SHP77 treated with DMSO at 0.1 percent for 48 hours (cell line): Measurements from ENCODE around the gene EPS8L2.

ENCODE experiments used
- DNase-seq: peaks from one replicate; lab custom pipeline; 2025; lab: John Stamatoyannopoulos, UW

Gene EPS8L2

DNA sequence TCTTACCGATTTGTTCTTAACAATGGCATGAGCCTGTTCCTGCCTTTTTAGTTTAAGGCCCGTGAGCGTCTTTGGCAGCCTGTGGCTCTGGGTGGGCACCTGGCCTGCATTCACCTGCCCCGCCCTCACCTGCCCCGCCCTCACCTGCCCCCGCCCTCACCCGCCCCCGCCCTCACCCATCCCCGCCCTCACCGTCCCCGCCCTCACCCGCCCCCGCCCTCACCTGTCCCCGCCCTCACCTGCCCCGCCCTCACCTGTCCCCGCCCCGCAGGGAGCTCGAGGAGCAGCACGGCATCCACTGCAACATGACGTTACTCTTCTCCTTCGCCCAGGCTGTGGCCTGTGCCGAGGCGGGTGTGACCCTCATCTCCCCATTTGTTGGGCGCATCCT, 57.0 kb downstream of the EPS8L2 start:
- DNase-seq, result no peak

DNA sequence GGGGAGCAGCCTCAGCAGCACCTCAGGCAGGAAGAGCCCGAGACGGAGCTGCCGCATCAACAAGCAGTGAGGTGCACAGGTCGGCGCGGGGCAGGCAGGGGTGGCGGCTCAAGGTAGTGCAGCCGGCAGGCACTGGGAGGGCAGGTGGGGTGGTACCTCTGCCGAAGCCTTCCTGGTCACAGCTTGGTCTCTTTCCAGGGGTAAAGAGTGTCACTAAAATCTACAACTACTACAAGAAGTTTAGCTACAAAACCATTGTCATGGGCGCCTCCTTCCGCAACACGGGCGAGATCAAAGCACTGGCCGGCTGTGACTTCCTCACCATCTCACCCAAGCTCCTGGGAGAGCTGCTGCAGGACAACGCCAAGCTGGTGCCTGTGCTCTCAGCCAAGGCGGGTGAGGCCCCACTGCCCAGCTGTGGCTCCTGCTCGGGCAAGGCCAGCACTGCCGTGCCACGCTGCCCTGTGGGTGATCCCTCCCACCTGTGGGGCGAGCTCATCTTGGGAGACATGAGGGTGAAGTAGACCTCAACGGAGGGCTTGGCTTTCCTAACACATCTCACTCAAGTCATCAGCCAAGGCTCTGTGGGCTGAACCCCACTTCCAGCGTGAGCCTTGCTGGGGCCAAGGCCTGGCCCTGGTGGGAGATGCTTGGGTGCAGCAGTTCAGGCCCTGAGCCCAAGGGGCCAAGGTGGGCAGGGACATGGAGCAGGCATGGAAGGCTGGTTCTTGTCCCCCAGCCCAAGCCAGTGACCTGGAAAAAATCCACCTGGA, 57.7 kb downstream of the EPS8L2 start:
- no peak for DNase-seq

DNA sequence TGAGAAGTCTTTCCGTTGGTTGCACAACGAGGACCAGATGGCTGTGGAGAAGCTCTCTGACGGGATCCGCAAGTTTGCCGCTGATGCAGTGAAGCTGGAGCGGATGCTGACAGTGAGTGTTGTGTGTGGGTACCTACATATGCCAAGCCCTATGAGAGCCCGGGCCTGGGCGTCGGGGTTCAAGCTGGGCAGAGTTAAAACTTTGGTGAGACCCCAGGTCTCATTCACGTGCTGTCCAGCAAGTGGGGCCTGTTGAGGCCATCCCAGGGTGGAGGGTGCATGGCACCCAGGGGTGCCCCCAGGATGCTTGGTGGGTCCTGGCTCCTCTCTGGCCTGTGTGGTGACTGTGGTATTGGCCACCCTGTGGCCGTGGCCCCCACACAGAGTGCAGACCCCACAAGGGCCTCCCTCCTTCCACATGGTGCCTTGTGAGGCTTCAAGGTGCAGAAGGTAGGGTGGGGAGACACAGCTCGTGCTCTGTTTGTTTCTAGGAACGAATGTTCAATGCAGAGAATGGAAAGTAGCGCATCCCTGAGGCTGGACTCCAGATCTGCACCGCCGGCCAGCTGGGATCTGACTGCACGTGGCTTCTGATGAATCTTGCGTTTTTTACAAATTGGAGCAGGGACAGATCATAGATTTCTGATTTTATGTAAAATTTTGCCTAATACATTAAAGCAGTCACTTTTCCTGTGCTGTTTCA, 58.4 kb downstream of the EPS8L2 start:
- DNase-seq, result no peak

DNA sequence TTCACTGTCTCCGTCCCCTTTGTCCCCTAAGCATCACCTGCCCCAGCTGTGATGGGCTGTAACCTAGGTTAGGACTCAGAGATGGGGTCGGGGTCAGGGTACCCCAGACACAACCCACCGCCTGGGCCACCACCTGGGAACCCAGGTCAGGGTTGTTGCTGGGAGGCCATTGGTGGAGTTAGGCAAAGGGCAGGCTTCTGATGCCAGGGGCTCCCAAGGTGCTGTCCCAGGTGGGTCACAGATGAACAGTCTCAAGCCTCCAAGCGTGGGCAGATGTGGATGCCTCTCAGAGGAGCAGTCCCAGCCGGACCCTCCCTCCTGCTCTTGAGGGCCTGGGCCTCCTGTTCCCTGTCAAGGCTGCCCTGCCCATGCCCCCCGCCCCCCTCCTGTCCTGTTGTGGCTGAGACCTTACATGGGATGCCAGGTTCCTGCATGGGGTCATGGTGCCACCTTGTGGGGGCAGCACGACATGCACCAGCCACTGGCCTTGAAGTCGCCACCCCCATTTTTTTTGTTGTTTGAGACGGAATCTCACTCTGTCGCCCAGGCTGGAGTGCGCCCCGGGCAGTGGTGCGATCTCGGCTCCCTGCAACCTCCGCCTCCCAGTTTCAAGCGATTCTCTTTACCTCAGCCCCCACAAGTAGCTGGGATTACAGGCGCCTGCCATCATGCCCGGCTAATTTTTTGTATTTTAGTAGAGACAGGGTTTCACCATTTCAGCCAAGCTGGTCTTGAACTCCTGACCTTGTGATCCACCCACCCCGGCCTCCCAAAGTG, 59.2 kb downstream of the EPS8L2 start:
- no peak for DNase-seq

DNA sequence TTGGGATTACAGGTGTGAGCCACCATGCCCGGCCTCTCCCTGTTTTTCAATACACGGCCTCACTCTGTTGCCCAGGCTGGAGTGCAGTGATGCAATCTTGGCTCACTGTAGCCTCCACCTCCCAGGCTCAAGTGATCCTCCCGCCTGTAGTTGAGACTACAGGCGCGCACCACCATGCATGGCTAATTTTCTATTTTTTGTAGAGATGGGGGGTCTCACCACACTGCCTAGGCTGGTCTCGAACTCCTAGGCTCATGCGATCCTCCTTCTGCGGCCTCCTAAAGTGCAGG, 59.7 kb downstream of the EPS8L2 start:
- no peak for DNase-seq

DNA sequence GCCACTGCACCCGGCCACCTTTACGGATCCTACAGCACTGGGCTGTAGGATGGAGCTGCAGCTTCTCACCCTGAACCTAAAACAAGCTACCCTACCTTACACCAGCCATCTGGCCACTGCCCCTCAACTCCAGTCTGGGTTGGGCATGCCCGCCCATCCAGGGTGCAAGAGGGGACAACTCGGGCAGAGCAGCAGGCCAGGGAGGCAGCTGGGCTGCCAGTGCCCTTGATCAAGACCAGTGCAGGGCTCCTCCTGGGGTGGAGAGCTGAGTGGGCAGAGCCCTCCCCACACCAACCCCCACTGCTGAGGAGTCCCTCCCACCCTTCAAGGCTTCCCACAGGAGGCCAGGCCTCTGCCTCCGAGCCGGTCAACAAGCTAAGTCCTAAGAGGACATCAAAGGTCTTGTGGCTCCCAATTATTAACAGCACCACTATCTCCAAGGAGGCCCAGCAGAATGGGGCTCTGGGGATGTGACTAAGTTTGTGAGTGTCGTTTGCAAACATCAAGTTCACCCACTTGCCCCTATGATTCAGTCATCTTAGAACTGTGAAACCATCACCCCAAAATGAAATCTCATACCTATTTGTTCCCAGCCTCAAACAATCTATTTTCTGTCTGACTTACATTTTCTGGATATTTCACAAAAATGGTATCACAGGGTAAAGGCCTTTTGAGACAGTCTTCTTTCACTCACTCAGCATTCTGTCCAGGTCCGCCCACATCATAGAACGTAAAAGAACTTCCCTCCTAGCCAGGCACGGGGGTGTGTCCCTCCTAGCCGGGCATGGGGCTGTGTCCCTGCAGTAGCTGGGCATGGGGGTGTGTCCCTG, 60.3 kb downstream of the EPS8L2 start:
- DNase-seq, result no peak

DNA sequence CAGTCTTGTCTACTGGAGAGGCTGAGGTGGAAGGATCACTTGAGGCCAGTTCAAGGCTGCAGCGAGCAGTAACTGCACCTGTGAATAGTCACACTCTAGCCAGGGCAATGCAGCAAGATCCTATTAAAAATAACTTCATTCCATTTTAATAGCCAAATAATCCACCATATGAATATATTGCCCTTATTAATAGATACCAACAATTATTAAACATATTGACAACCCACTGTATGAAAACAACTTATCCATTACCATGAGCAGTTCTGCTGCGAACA, 60.8 kb downstream of the EPS8L2 start:
- no peak for DNase-seq

DNA sequence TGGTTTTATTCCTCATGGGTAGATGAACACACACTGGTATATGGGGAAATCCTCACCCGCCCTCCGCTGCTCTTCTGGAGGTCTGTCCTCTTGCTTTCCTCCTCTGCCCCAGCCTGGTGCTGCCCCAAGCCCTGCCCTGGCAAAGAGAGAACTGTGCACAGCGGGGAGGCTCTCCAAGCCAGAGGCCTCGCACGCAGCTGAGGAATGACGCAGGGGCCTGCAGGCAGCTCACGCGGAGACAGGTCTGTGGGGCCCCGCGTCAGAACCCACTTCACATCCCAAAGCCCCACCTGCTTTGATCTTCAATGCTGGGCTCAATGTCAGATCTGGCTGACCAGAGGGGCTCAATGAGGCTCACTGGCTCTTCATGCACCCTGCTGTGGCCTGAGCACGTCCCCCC, 61.2 kb downstream of the EPS8L2 start:
- DNase-seq, result no peak

DNA sequence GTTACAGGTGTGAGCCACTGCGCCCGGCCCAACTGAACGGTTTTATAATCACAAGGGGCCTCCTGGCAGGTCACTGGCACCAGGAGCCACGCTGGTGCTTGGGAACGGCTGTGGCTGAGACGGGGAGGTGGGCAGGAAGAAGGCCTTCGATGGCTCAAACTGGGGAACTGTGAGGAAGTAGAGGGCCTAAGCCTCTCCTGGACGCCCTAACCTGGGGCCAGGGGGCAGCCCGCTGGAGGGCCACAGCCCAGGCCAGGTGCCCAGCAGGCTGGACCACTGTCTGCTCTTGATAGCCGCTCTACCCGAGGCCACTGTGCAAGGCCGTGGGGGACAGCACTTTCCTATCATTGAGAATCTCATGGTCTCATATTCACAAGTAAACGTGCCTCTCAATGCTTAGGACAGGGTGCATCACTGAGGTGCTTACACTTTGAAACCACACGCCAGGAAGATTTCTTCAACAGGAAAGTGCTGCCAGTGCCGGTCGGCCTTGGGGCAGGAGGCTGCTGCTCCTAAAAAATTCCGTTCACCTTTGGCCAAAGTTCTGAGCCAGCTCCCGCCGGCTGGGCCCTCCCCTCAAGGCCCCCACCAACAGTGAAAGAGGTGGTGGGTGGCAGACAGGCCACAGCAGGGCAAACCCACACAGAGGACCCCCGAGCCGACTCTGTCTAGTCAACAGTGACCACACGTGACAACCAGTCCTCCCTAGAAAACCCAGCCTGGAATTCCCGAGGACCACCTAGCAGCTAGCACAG, 64.0 kb downstream of the EPS8L2 start:
- no peak for DNase-seq

DNA sequence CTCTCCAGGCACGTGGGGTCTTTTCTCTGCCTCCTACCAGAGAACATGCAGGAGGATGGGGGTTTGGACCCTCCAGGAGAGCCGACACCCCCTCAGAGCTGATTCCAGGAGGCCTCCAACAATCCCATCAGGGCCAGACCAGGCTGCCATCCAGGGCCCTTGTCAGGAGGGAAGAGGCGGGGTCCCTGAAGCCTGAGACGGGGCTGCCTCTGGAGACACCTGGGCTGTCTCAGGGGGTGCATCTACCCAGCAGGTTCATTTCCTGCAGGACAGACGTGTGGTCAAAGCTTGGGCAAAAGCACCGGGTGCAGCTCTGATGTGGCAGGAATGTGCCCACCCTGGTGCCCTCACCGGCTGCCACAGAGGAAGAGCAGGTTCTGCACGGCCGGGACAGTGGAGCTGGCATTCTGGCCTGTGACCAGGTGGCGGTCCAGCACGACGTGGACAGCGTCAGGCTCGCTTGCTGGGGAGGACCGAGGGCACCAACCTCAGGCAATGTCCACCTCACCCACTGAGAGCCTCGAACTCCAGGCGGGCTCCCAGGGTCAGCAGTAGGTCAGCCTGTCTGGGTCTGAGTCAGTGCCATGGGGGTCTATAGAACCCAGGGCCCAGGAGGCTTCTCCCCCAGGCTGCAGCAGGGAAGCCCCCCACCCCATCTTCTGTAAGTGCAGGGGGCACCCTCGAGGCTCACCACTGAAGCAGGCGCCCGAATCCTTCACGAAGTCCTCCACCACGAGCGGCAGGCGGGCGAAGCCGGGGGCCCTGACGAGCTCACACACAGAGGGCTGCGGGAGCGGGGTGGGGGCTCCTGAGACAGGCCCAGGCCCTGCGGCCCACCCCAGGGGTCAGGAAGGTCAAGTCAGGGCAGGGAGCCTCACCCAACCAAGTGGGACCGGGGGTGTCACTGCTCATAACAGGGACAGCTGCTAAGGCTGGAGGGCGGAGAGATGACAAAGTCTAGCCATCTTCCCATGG, 64.9 kb downstream of the EPS8L2 start:
- no peak for DNase-seq

DNA sequence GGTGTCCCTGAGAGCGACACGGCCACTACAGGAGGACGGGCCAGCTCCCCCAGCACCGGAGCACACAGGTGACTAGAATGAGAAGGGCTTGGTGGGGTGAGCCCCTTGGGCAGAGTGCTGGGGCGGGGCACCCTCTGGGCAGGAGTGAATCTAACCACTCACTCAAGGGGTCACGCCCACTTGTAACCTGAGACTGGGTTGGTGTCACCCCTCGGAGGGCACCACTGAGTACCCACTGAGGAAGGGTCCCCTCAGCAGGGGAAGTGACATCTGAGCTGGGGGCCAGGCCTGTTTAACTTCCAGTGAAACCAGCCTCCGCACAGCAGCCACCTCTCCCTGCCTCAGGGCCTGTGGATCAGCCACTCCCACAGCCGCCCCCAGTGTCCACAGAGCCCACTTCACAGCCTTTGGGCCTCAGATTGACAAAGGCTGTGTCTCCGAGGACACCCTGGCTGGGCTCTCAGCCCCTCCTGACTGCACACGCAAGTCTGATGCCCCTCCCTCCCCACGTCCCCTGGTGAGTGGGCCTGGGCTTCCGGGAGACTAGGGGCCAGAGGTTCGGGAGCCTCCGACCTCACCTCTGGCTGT, 65.7 kb downstream of the EPS8L2 start:
- no peak for DNase-seq

DNA sequence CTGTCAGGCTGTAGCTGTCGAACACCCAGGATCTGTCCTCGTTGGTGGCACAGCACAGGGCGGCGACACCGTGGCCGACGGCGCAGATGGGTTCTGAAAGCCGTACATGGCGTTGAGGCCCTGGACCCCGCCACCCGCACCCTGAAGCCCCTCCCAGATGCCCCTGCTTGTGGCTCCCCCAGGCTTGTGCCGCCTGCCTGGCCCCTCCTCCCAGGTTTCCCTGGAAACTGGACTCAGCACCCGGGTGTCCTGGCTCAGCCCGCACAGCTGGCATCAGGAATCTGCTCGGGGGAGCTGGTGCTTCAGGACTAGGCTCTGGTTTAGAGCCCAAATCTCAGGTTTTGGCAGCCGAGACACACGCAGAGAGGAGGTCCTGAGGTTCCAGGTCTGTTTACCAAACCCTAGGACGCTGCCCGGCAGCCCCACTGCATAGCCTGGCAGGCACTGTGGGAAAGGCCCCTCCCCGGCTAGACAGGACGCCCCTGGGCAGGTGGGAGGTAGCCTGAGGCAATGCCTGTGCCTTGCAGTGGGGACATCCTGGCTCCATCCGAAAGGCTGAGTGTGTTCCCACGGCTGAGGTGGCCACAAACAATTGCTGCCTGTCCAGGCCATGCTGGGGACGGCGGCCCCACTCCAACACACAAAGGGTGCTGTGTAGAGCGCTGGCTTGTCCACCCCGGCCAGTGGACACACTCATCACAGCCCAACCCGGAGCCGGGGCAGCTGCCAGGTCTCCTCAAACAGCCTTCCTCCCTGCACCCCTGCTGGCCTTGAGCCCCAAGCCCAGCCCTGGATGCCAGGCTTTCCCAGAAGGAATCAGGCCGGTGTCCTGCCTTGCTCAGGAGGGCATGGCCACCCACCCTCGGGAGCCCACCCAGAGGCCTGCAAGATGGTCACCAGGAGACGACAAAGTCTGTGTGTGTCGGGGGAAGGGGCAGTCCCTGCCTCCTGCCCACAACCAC, 66.7 kb downstream of the EPS8L2 start:
- no peak for DNase-seq

DNA sequence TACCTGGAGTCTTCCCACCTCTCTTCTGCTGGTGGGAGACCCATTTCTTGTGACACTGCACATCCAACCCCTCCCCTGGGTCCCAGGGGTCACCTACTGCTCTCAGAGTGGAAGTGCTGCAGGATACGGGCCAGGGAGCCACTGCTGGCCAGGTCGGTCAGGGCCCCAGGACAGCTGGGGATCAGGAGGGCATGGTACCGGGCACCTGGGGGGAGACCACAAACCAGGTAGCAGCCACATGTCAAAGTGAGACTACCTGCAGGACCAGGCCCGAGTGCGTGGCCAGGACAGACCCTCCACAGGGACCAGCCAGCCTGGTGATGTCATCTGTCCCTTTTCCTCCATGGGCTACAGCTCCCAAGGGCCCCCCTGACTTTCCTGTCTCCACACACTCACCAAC, 67.4 kb downstream of the EPS8L2 start:
- DNase-seq, result no peak

DNA sequence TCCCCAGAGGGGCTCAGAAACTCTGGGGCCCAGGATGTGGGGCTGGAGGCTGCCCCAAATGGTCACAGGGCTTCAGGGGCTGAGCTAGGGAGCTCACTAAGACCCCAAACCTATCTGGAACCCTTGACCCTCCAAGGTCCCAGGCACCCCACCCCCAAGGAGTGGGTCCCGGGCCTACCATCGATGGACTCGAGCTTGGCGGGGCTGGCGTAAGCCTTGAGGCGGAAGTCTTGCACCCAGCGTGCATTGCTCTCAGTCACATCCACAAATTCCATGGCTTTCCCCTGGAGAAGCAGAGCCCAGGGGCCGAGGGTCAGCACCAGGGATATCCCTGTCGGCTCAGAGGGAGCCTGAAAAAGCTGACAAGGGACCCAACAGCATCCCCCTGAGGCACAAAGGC, 67.8 kb downstream of the EPS8L2 start:
- no peak for DNase-seq

DNA sequence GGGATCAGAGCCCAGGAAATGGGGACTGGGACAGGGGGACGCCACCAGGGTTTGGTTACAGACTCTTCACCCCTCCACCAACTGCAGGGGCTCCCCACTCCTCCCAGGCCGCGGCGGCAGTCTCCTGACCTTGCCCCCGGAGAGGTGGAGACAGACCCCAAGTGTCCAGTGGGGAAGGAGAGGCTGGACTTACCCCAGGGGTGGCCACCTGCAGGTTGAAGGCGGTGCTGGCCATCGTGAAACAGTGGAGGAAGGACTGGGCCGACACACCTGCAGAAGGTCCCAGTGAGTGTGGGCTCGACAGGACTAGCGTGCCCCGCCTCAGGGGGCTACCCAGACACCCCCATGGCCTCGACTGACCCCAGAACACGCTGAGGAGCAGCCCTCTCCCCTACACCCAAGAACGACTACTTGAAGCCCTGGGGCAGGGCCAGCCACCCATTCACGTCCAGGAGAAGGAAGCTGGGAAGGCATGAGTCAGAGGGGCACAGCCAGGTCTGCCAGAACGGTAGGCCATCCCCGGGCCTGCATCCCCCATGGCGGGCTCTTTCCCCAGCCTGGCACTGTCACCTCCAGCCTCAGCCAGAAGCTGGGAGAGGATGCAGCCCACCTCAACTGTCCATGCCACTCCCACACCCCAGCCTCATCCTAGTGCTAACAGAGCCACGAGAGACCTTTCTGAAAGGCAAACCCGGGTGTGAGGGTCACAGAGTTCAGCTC, 69.0 kb downstream of the EPS8L2 start:
- no peak for DNase-seq

DNA sequence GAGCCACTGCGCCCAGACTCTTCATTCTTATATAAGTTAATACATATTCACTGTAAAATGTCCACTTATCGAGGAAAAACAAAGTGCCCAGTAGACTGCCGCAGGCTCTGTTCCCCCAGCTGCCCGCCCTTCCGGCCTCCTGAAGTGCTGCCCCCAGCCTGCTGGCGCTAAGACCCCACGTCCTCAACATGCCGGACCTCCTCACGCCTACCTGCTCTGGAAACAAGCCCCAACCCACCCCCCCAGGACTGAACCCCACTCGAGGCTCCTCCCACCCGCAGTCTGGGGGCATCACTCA, 70.2 kb downstream of the EPS8L2 start:
- no peak for DNase-seq

DNA sequence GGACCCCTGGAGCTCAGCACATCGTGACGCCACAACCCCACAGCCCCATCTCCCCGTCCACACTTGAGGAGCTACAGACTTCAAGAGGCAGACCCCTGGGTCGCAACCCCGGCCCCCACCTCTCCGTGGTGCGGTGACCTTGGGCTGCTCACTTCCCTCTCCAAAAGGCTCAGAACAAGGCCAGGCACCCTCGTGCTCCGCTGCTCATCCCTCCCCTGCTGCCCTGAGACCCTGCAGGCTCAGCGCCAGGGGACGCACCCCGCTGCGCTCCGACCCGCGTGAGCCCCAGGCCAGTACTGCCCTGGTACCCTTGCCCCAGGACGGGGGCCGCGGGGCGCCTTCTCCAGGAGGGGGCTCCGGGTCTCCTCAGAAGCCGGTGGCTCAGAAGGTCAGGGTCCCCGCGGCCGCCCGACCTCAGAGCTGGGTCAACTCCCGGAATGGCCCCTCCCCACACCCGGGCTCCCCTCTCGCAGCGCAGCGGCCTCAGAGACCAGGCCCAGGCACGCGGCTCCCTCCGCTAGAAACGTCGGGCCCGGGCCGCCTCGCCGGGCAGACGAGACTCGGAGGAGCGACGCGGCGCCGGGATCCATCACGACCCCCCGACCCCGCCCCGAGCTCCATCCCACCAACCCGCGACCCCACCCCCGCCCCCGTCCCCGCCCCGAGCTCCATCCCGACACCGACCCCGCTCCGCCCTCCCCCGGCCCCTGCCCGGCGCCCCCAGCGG, 70.7 kb downstream of the EPS8L2 start:
- no peak for DNase-seq
